GM12874 (cell line): ENCODE results near the gene TTLL7.

Experiments
- TF ChIP-seq, protein P1 (sequence below): IDR thresholded peaks from 2 replicates; pipeline ENCODE4 v1.5.1; 2011; ENCODE audit warnings: low read depth, mild to moderate bottlenecking, control low read depth, low read length, moderate library complexity; ENCODE audit not compliant: insufficient read depth

TTLL7 gene

DNA sequence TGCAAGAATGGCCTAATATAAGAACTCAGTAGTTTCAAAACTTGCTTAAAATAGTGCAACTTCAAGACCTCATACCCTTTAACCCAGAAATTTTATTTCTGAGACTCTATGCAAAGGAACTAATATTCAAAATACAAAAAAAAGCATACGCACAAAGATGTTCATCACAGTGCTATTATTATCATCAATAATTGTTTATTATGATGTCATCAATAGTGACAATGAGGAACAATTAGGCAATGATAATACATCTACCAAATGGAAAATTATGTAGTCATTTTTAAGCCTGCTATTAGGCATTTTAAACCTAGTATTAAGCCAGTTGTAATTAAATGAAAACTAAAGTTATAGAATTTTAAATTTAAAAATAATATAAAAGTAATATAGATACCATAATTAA, 3.3 kb downstream of the TTLL7 start:
- TF ChIP-seq, protein P1, sequence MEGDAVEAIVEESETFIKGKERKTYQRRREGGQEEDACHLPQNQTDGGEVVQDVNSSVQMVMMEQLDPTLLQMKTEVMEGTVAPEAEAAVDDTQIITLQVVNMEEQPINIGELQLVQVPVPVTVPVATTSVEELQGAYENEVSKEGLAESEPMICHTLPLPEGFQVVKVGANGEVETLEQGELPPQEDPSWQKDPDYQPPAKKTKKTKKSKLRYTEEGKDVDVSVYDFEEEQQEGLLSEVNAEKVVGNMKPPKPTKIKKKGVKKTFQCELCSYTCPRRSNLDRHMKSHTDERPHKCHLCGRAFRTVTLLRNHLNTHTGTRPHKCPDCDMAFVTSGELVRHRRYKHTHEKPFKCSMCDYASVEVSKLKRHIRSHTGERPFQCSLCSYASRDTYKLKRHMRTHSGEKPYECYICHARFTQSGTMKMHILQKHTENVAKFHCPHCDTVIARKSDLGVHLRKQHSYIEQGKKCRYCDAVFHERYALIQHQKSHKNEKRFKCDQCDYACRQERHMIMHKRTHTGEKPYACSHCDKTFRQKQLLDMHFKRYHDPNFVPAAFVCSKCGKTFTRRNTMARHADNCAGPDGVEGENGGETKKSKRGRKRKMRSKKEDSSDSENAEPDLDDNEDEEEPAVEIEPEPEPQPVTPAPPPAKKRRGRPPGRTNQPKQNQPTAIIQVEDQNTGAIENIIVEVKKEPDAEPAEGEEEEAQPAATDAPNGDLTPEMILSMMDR, result no peak

DNA sequence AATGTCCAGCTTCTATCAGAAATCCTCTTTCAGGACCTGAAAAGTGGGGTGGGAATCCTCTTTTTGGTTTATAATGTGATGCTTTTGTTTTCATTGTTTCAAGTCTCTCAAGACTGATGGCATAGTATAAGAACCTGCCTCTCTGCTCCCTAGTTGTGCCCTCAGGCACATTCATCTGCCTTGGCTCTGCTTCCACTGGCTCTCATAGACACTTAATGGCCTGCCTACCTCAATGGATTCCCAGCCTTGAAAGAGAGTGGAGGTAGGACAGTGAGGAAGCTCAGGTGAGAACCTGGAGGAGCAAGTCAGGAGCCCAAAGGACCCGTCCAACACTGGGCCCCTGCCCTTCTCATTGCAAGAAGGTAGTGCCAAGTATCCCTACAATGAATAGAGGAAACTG, 4.8 kb downstream of the TTLL7 start:
- TF ChIP-seq, protein P1, result no peak

DNA sequence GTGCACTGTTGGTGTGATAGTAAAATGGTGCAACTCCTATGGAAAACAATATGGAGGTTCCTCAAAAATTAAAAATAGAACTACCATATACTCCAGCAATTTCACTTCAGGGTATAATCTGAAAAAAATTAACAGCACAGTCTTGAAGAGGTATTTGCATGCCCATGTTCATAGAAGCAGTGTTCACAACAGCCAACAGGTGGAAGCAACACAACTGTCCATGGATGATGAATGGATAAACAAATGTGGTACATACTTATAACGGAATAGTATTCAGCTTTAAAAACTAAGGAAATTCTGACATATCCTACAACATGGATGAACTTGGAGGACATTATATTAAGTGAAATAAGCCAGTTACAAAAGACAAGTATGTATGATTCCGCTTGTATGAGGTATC, 8.2 kb downstream of the TTLL7 start:
- TF ChIP-seq, protein P1, result no peak

DNA sequence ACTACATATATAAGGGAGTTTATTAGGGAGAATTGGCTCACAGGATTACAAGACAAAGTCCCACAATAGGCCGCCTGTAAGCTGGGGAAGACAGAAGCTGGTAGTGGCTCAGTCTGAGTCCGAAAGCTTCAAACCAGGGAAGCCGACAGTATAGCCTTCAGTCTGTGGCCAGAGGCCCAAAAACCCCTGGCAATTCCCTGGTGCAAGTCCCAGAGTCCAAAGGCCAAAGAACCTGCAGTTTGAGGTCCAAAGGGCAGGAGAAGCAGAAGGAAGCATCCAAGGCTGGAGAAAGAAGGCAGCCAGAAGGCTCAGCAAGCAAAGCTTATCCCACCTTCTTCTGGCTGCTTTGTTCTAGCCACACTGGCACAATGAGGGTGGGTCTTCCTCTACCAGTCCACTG, 13.9 kb downstream of the TTLL7 start:
- TF ChIP-seq, protein P1, result no peak

DNA sequence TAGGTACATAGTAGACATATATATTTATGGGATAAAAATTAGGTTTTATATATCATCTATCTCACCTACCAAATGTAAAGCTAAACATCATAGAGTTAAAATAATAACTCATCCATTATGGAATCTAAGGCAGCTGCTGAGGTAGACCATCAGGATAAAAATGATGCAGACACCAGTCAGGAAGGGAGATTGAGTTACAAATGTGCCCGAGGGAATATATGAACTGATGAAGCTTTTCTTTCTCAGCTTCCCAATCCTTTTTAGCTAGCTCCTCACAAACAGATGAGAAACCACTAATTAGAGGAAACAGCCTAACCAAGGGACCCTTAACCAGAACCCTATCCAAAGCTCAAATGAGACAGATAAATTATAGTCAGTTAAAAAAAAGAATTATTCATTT, 20.9 kb downstream of the TTLL7 start:
- TF ChIP-seq, protein P1, result no peak

DNA sequence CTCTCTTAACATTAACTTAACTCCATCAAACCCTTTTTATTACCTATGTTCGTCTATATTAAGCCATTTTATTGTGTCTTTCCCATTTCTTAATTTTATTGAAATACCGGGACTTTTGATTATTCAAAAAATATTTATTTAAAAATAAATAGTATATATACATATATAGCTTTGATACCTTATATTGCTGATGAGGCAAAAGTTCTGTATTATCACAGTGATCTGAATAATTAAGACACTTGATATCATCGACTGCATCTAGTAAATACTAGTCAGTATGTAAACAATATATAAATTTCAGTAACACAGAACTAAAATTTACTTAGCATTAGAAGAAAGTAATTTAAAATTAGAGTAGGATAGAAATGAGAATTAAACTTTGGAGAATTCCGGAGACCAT, 22.0 kb downstream of the TTLL7 start:
- TF ChIP-seq, protein P1, result no peak

DNA sequence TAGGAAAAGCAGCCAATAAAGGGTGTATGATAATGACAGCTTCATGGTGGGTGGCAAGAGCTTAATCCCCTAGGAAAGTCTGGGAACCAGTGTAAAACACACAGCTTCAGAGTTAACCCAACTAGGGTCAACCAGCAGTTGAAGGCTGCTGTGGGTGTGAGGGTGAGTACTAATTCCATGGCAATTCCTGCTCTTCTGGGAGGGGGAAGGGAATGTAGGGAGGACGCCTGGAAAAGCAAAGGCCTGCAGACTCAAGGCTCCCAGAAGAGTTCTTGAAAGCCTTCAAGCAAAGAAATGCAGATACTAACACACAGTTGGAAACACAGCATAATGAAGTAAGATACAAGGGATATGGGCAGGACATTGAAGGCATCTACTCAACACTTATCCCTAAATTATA, 28.1 kb downstream of the TTLL7 start:
- TF ChIP-seq, protein P1, result no peak

DNA sequence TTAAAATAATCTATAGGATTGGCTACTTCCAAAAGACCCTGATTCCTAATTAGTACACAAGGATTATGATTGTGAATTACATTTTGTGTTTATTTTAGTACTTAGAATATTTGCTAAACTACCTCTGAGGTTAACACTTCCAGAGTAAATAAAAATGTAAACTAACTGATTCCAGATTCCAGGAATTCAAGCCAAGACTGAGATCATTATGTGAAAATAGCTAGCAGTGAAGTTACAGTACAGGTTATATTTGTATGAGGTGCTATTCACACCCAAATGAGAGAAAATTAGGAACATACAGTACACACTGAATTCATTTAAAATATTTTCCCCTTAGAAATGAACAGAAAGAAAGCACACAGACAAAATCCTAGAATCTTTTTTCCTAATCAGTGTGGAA, 28.8 kb downstream of the TTLL7 start:
- TF ChIP-seq, protein P1, result no peak
